HG03196 (cell line): ENCODE results near the gene ACOX2.

Experiments used
- ATAC-seq: cut with Tn5 transposase; IDR thresholded peaks from one replicate; pipeline ENCODE4 v1.9.1; 2021; ENCODE audit not compliant: unreplicated experiment

Gene ACOX2

GRCh38 chr3:58567251-58567515, 30.2 kb upstream of the ACOX2 start:
- ATAC-seq = no peak

- no peak for ATAC-seq
Measured at GRCh38 chr3:58566398-58567250, 29.6 kb upstream of the ACOX2 start.

- ATAC-seq = no peak
Measured at GRCh38 chr3:58565621-58566397, 28.8 kb upstream of the ACOX2 start.

GRCh38 chr3:58564456-58565160, 27.6 kb upstream of the ACOX2 start:
- ATAC-seq = no peak

GRCh38 chr3:58564054-58564453, 27.1 kb upstream of the ACOX2 start:
- no peak for ATAC-seq

GRCh38 chr3:58563386-58564035, 26.5 kb upstream of the ACOX2 start:
- ATAC-seq = no peak

GRCh38 chr3:58562498-58562897, 25.5 kb upstream of the ACOX2 start:
- ATAC-seq = no peak

- no peak for ATAC-seq
Measured at GRCh38 chr3:58560771-58561311, 23.9 kb upstream of the ACOX2 start.

GRCh38 chr3:58559586-58559985, 22.6 kb upstream of the ACOX2 start:
- ATAC-seq = no peak

GRCh38 chr3:58557491-58557890, 20.5 kb upstream of the ACOX2 start:
- no peak for ATAC-seq

GRCh38 chr3:58556761-58557221, 19.8 kb upstream of the ACOX2 start:
- ATAC-seq = no peak

- no peak for ATAC-seq
Measured at GRCh38 chr3:58556001-58556400, 19.0 kb upstream of the ACOX2 start.

- no peak for ATAC-seq
Measured at GRCh38 chr3:58555203-58555602, 18.2 kb upstream of the ACOX2 start.

GRCh38 chr3:58553003-58553402, 16.0 kb upstream of the ACOX2 start:
- no peak for ATAC-seq

- ATAC-seq = no peak
Measured at GRCh38 chr3:58551636-58552180, 14.7 kb upstream of the ACOX2 start.

- ATAC-seq = no peak
Measured at GRCh38 chr3:58544541-58544940, 7.6 kb upstream of the ACOX2 start.

- no peak for ATAC-seq
Measured at GRCh38 chr3:58540176-58540858, 3.3 kb upstream of the ACOX2 start.

GRCh38 chr3:58539626-58540025, 2.6 kb upstream of the ACOX2 start:
- no peak for ATAC-seq

- ATAC-seq = no peak
Measured at GRCh38 chr3:58537412-58538301, 667 bp upstream of the ACOX2 start.
